ENCODE measurements around the gene OPCML. TPM values are rescaled to one million over a fixed set of nuclear protein-coding genes. Genes with fewer than 3 reads are reported as not detected.

Gene OPCML
- total RNA-seq, 2 donors from 2014 or later = 0.34 TPM; not detected in 1

DNA sequence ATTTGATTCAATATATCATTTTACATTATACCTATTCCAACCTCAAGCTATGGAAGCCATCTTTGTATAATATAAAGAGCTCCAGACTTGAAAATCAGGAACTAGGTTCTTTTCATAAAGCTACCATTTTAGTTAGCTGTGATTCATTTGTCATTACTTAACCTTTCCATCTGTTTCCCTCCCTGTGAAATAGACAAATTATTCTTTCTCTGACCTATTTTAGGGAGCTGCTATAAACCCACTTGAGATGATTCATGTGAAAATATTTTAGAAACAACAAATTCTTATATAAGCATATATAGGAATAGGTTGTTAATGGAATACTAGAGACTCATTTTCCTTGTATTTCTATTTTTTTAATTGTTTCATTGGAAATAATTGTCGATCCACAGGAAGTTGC lies 1012.1 kb downstream of the OPCML start:
- Histone ChIP-seq H3K27ac (no peak overlapping the region), H3K36me3 (no peaks in the 10 kb centered on the region), H3K9me3 (no peaks in the 10 kb centered on the region), H3K4me3 (no peak overlapping the region), H3K4me1 (replicated peaks) (no peaks in the 10 kb centered on the region), H3K27me3 (replicated peaks; ENCODE audit: insufficient read depth) (no peaks in the 10 kb centered on the region)
- TF ChIP-seq POLR2AphosphoS5 (IDR thresholded peaks at IDR 0.05) (no peak), POLR2A (IDR thresholded peaks at IDR 0.05) (no peak)
- TF ChIP-seq, protein P1, sequence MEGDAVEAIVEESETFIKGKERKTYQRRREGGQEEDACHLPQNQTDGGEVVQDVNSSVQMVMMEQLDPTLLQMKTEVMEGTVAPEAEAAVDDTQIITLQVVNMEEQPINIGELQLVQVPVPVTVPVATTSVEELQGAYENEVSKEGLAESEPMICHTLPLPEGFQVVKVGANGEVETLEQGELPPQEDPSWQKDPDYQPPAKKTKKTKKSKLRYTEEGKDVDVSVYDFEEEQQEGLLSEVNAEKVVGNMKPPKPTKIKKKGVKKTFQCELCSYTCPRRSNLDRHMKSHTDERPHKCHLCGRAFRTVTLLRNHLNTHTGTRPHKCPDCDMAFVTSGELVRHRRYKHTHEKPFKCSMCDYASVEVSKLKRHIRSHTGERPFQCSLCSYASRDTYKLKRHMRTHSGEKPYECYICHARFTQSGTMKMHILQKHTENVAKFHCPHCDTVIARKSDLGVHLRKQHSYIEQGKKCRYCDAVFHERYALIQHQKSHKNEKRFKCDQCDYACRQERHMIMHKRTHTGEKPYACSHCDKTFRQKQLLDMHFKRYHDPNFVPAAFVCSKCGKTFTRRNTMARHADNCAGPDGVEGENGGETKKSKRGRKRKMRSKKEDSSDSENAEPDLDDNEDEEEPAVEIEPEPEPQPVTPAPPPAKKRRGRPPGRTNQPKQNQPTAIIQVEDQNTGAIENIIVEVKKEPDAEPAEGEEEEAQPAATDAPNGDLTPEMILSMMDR (IDR thresholded peaks at IDR 0.05) = no peak
- no peak for DNase-seq (ENCODE audit: low spot score)
- 91% methylated on average over 1 of the region's 1 CpG for WGBS
- intact Hi-C loops (cut with DNase I) = no loop called here

DNA sequence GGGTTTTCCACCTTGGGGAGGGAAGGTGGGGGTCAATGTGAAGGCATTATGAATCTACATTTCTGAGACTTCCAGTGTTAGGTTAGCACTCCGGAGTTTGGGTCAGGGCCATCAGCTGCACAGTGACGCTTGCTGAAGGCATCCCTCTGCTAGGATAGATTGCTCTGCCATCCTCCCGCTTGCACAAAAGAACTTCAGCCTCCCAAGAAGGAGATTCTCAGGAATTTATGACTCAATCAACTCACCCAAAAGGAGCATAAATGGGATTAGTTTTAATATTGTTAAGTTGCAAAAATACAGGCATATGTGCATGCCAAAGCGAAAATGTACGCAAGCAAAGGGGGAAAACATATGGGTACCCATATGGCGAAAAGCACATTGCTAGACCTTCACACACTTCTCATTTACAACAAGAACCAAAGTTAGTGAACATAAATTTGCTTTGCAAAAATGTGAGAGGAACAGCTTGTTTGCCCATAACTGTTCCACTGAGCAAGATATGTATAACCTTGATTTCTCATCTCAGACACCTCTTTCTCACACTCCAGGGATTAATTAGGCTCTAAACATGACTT lies 1013.0 kb downstream of the OPCML start:
- Histone ChIP-seq H3K36me3 (no peaks in the 10 kb centered on the region), H3K4me1 (replicated peaks) (no peaks in the 10 kb centered on the region), H3K9me3 (no peaks in the 10 kb centered on the region), H3K27ac (no peak overlapping the region), H3K4me3 (no peak overlapping the region), H3K27me3 (replicated peaks; ENCODE audit: insufficient read depth) (no peaks in the 10 kb centered on the region)
- TF ChIP-seq POLR2AphosphoS5 (IDR thresholded peaks at IDR 0.05) = no peak
- TF ChIP-seq POLR2A (IDR thresholded peaks at IDR 0.05) = no peak
- TF ChIP-seq, protein P1 (IDR thresholded peaks at IDR 0.05) = no peak
- no peak for DNase-seq (ENCODE audit: low spot score)
- 78% methylated on average over 6 of the region's 6 CpGs for WGBS
- intact Hi-C loops (cut with DNase I) = no loop called here

DNA sequence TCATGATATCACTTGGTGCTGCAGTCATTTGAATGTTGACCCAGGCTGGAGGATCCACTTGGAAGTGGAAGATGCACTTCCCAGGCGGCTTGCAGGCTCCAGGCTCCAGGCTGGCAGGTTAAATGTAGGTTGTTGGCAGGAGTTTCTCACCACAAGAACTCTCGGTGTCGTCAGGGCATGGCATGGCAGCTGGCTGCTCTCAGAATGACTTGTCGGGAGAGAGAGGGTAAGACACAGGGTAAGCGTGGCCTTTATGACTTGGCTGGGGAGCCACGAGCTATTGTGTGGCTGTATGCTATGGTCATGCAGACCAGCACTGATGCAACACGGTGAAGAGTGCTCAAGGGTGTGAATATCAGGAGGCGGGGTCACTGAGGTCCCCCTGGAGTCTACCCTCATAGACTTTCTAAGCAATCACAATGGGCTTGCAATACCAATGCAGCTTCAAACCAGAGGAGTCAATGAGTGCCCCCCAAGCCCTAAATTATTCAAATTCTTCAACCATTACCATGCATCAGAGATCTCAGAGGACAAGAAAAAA lies 1027.7 kb downstream of the OPCML start:
- Histone ChIP-seq H3K36me3 (no peaks in the 10 kb centered on the region), H3K9me3 (no peaks in the 10 kb centered on the region), H3K4me3 (no peak overlapping the region), H3K4me1 (replicated peaks) (no peaks in the 10 kb centered on the region), H3K27ac (no peak overlapping the region), H3K27me3 (replicated peaks; ENCODE audit: insufficient read depth) (no peaks in the 10 kb centered on the region)
- WGBS = 84% methylated on average over 8 of the region's 8 CpGs
- TF ChIP-seq POLR2A (IDR thresholded peaks at IDR 0.05) = no peak
- no peak for TF ChIP-seq POLR2AphosphoS5 (IDR thresholded peaks at IDR 0.05)
- no peak for DNase-seq (ENCODE audit: low spot score)
- intact Hi-C loops (cut with DNase I) = no loop called here

DNA sequence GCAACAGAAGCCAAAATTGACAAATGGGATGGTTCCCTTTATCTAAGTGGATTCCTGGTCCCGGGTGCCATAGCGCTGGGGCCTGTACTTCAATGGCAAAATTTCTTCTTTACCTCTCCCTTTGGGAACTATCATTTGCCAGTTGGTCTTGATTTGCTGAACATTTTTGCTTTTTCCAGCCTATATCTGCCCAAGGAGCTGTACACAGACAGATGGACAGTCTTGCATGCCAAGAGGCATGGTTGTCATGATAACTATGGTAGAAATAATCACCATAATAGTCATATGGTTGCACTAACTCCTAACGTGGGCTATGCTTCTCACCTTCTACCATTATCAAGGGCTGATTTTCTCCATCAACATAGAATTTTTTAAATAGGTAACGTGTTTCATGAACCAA lies 1030.9 kb downstream of the OPCML start:
- TF ChIP-seq POLR2AphosphoS5 (IDR thresholded peaks at IDR 0.05) (no peak), POLR2A (IDR thresholded peaks at IDR 0.05) (no peak)
- TF ChIP-seq, protein P1 (IDR thresholded peaks at IDR 0.05) = no peak
- Histone ChIP-seq H3K27me3 (replicated peaks; ENCODE audit: insufficient read depth) (no peaks in the 10 kb centered on the region), H3K36me3 (no peaks in the 10 kb centered on the region), H3K4me1 (replicated peaks) (no peaks in the 10 kb centered on the region), H3K9me3 (no peaks in the 10 kb centered on the region), H3K27ac (no peak overlapping the region), H3K4me3 (no peak overlapping the region)
- WGBS = 88% methylated on average over 4 of the region's 4 CpGs
- no peak for DNase-seq (ENCODE audit: low spot score)
- intact Hi-C loops (cut with DNase I) = no loop called here

DNA sequence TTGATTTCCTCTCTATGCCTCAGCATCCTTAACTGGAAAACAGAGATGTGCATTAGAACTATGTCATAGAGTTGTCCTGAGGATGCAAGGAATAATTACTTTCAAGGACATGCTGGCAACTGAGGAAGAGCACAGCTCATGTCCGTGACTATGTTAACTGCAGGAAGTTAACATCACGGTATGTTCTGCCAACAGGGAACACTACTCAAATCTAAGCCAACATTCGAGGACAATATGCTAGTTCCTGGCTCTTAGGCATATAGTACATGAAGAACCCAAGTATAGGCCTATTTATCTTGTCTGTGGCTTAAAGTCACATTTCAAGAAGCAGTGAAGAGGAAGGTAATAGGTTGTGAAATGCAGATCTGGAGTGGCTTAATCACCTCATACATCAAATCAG lies 1032.6 kb downstream of the OPCML start:
- no peaks in the 10 kb centered on the region for H3K4me1 ChIP-seq (replicated peaks)
- 57% methylated on average over 3 of the region's 3 CpGs for WGBS
- intact Hi-C loops (cut with DNase I) = no loop called here
- no peaks in the 10 kb centered on the region for H3K27me3 ChIP-seq (replicated peaks; ENCODE audit: insufficient read depth)
- no peaks in the 10 kb centered on the region for H3K9me3 ChIP-seq
- H3K4me3 ChIP-seq = no peak overlapping the region
- TF ChIP-seq POLR2AphosphoS5 (IDR thresholded peaks at IDR 0.05) (no peak), POLR2A (IDR thresholded peaks at IDR 0.05) (no peak)
- TF ChIP-seq, protein P1 (IDR thresholded peaks at IDR 0.05) = no peak
- no peaks in the 10 kb centered on the region for H3K36me3 ChIP-seq
- no peak for DNase-seq (ENCODE audit: low spot score)
- no peak overlapping the region for H3K27ac ChIP-seq

Measured in prostate gland (tissue), 2 donors.